Fibroblast of lung (primary cell): ENCODE measurements around the gene CTTN. TPM values are rescaled to one million over a fixed set of nuclear protein-coding genes. Genes with fewer than 3 reads are reported as not detected.

ENCODE experiments used
- DNase-seq, 2 donors: peaks; one replicate each; pipeline versions ENCODE4 v3.0.0 to v3.0.0-alpha.2; 2010; ENCODE audit warnings: low read depth in 2 of 2
- H2AFZ ChIP-seq: 2 replicates; pipeline ENCODE4 v1.5.1; 2012; ENCODE audit warnings: low read length, control low read depth, inconsistent platforms
- H3K27ac ChIP-seq: 2 replicates; pipeline ENCODE4 v1.5.1; 2011; ENCODE audit warnings: low read length, control low read depth; ENCODE audit not compliant: insufficient read depth
- H3K27me3 ChIP-seq: 2 replicates; pipeline ENCODE4 v1.5.1; 2011; ENCODE audit warnings: mild to moderate bottlenecking, low read length; ENCODE audit not compliant: control insufficient read depth, insufficient read depth
- H3K36me3 ChIP-seq: 2 replicates; pipeline ENCODE4 v1.5.1; 2011; ENCODE audit warnings: low read length; ENCODE audit not compliant: control insufficient read depth, insufficient read depth
- H3K4me1 ChIP-seq: 2 replicates; pipeline ENCODE4 v1.5.1; 2011; ENCODE audit warnings: low read length; ENCODE audit not compliant: control insufficient read depth, insufficient read depth; ENCODE audit errors: extremely low read depth
- H3K4me2 ChIP-seq: 2 replicates; pipeline ENCODE4 v1.5.1; 2011; ENCODE audit warnings: low read length, control low read depth; ENCODE audit not compliant: insufficient read depth; ENCODE audit errors: extremely low read depth
- H3K4me3 ChIP-seq, 4 experiments: fragments of 200-600 bp in 1 of 4; sonication (generic) in 1 of 4; replicated peaks in 1 of 4; 2 replicates each; pipeline ENCODE4 v1.5.1; 2011 to 2016; ENCODE audit warnings: low read length in 4 of 4, low read depth in 3 of 4, mild to moderate bottlenecking in 3 of 4, control low read depth in 2 of 4, inconsistent platforms in 1 of 4, mixed read lengths in 1 of 4; ENCODE audit not compliant: insufficient read depth in 1 of 4; ENCODE audit errors: control extremely low read depth in 1 of 4
- H3K79me2 ChIP-seq: 2 replicates; pipeline ENCODE4 v1.5.1; 2012; ENCODE audit warnings: mild to moderate bottlenecking, low read length, inconsistent platforms; ENCODE audit not compliant: control insufficient read depth, insufficient read depth
- H3K9ac ChIP-seq: 2 replicates; pipeline ENCODE4 v1.5.1; 2011; ENCODE audit warnings: mild to moderate bottlenecking, low read length, control low read depth; ENCODE audit not compliant: insufficient read depth
- H3K9me3 ChIP-seq: 2 replicates; pipeline ENCODE4 v1.5.1; 2012; ENCODE audit warnings: low read depth, low read length; ENCODE audit not compliant: control insufficient read depth, insufficient read depth
- H4K20me1 ChIP-seq: 2 replicates; pipeline ENCODE4 v1.5.1; 2011; ENCODE audit warnings: low read length; ENCODE audit not compliant: control insufficient read depth, insufficient read depth; ENCODE audit errors: extremely low read depth
- CTCF ChIP-seq, 2 donors: IDR thresholded peaks in 1 of 2; conservative IDR thresholded peaks in 1 of 2; 1 replicate in 1 of 2; 2 replicates in 1 of 2; pipeline ENCODE4 v1.5.1; 2011 to 2012; ENCODE audit warnings: low read length in 2 of 2, control low read depth in 1 of 2, inconsistent platforms in 1 of 2, low read depth in 1 of 2, mild to moderate bottlenecking in 1 of 2
- EZH2 ChIP-seq: IDR thresholded peaks from 2 replicates; pipeline ENCODE4 v1.5.1; 2012; ENCODE audit warnings: low read length, control low read depth, mild to moderate bottlenecking; ENCODE audit errors: missing control alignments
- polyA plus RNA-seq, 2 donors: library from polyadenylated mRNA; depleted of rRNA in 1 of 2; stranded (reverse) in 1 of 2; unstranded in 1 of 2; fragments of >200 nt; gene quantifications; 2 replicates each; pipeline ENCODE4 v1.2.1, GENCODE V29; 2011 to 2012; ENCODE audit warnings: missing spikeins in 1 of 2
- total RNA-seq: library from RNA; depleted of rRNA; stranded (reverse); fragments of >200 nt; gene quantifications from 2 replicates; pipeline ENCODE4 v1.2.1, GENCODE V29; 2014

Gene CTTN
- total and polyA plus RNA-seq, 2 donors (not counting 1 experiment from before 2014, with no cell fraction given) = 198 to 428 TPM

DNA sequence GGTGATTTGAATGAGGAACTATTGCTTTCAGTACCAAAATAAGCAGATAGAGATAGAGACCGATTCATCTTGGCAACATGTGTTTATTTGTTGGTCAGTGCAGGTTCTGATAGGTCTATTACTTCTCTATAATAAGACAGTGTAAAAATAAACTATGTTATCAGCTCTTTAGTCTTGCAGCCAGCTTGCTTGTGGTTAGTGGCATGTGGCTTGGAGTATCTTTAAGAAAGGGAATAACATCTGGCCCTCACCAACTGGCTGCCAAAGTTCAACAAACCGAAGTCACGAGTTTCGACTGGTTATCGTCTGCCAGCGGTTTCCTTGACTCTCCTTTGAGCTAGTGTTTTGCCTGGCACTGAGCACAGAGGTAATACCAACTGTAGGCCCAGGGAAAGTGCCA lies 71.8 kb downstream of the CTTN start:
- peak; percentile 71 to 80 for DNase-seq
- TF ChIP-seq CTCF (conservative IDR thresholded peaks at IDR 0.05 in 1 of 2, IDR thresholded peaks at IDR 0.05 in 1 of 2; ENCODE audit: low read depth in 1 of 2, low read length in 2 of 2) = no peak
- TF ChIP-seq EZH2 = no peak
- Histone ChIP-seq H3K79me2 (no peaks in the 10 kb centered on the region), H3K4me3 (no peak overlapping the region), H3K36me3 (no peaks in the 10 kb centered on the region), H3K27ac (no peak overlapping the region), H4K20me1 (no peaks in the 10 kb centered on the region), H3K4me2 (no peak overlapping the region), H2AFZ (no peak overlapping the region), H3K27me3 (peaks cover 9% of the 10 kb centered on the region), H3K9me3 (no peaks in the 10 kb centered on the region), H3K4me1 (no peaks in the 10 kb centered on the region), H3K9ac (no peak overlapping the region)

DNA sequence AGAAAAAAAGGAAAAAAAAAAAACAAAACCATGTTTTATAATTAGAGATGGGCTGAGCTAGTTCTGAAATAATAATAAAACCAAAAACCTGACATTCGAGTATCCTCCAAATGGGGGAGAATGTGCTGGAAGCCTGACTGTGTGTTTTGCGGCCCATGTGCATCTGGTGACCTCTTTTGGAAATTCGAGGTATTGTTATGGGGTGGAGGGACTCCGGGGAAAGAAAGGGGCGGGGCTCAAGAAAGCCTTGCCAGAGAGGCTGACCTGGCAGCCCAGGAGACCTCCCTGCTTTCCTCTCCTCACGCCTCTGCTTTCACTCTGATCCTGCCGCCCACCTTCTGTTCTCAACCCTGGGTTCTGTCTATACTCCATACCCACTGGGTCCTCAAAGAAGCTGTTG lies 72.9 kb downstream of the CTTN start:
- no peak overlapping the region for H3K27ac ChIP-seq
- no peaks in the 10 kb centered on the region for H3K4me1 ChIP-seq
- H3K79me2 ChIP-seq = no peaks in the 10 kb centered on the region
- no peak overlapping the region for H2AFZ ChIP-seq
- DNase-seq = peak in 1 of 2 donors; percentile 12
- no peak overlapping the region for H3K4me2 ChIP-seq
- H3K4me3 ChIP-seq = no peak overlapping the region
- H4K20me1 ChIP-seq = no peaks in the 10 kb centered on the region
- no peak overlapping the region for H3K9ac ChIP-seq
- H3K9me3 ChIP-seq = no peaks in the 10 kb centered on the region
- H3K36me3 ChIP-seq = no peaks in the 10 kb centered on the region
- TF ChIP-seq EZH2 (no peak), CTCF (conservative IDR thresholded peaks at IDR 0.05 in 1 of 2, IDR thresholded peaks at IDR 0.05 in 1 of 2; ENCODE audit: low read depth in 1 of 2, low read length in 2 of 2) (peak in 1 of 2 donors; percentile 10)
- H3K27me3 ChIP-seq = peaks cover 2% of the 10 kb centered on the region

DNA sequence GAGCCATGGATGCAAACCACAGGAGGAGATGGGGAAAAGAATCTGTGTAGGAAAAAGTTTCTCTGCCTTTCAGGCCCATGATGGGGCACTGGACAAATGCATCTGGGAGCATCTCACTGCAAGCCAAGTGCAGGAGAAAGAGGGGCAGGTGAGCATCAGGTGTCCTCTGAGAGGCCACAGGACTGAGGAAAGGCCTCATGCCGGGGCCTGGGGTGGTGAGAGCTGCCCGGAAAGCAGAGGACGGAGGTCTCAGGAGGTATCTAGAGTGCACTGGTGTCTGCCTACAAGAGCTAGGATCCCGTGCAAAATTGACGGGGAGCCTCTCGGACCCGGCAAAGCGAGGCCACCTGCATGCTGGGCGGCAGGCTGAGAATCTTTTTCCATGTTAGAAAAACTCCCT lies 73.9 kb downstream of the CTTN start:
- H3K27ac ChIP-seq = no peak overlapping the region
- H3K4me2 ChIP-seq = no peak overlapping the region
- H3K79me2 ChIP-seq = no peaks in the 10 kb centered on the region
- TF ChIP-seq EZH2 (no peak), CTCF (conservative IDR thresholded peaks at IDR 0.05 in 1 of 2, IDR thresholded peaks at IDR 0.05 in 1 of 2; ENCODE audit: low read depth in 1 of 2, low read length in 2 of 2) (no peak)
- no peaks in the 10 kb centered on the region for H3K4me1 ChIP-seq
- H3K36me3 ChIP-seq = no peaks in the 10 kb centered on the region
- no peak overlapping the region for H3K4me3 ChIP-seq
- H4K20me1 ChIP-seq = no peaks in the 10 kb centered on the region
- H3K9me3 ChIP-seq = no peaks in the 10 kb centered on the region
- peaks cover 2% of the 10 kb centered on the region for H3K27me3 ChIP-seq
- no peak overlapping the region for H2AFZ ChIP-seq
- H3K9ac ChIP-seq = no peak overlapping the region
- no peak for DNase-seq
